Inflammatory macrophage treated with lipopolysaccharide for 1 hour (primary cell): ENCODE measurements around the gene CERS5.
"Not testable (repeated sequence)": the region's sequence is repeated elsewhere in the genome, so short reads cannot be mapped to it uniquely, and the experiment has no call there.

ENCODE experiments used
- DNase-seq, 2 donors: peaks; one replicate each; pipeline ENCODE4 v3.0.0-alpha.2; 2020 to 2022

Gene CERS5

GRCh38 chr12:50186681-50187080, 19.5 kb upstream of the CERS5 start:
- DNase-seq = no peak

- no peak for DNase-seq
Observed at GRCh38 chr12:50185970-50186663, 18.9 kb upstream of the CERS5 start.

- DNase-seq = no peak
Observed at GRCh38 chr12:50185301-50185895, 18.2 kb upstream of the CERS5 start.

GRCh38 chr12:50184261-50184660, 17.1 kb upstream of the CERS5 start:
- no peak for DNase-seq

GRCh38 chr12:50182461-50182860, 15.3 kb upstream of the CERS5 start:
- no peak for DNase-seq

GRCh38 chr12:50181691-50182090, 14.5 kb upstream of the CERS5 start:
- no peak for DNase-seq

- DNase-seq = no peak
Observed at GRCh38 chr12:50175716-50176026, 8.5 kb upstream of the CERS5 start.

- peak; percentile 33 to 90 for DNase-seq
Observed at GRCh38 chr12:50174971-50175715, 8.0 kb upstream of the CERS5 start.

- DNase-seq = peak; percentile 52 to 57
Observed at GRCh38 chr12:50166799-50167048, 445 bp downstream of the CERS5 start.

GRCh38 chr12:50164963-50165362, 2.2 kb downstream of the CERS5 start:
- DNase-seq = no peak

GRCh38 chr12:50162230-50162629, 4.9 kb downstream of the CERS5 start:
- DNase-seq = peak in 1 of 2 donors; percentile 24

GRCh38 chr12:50160643-50161042, 6.5 kb downstream of the CERS5 start:
- DNase-seq = no peak

- DNase-seq = no peak
Observed at GRCh38 chr12:50157259-50157658, 9.9 kb downstream of the CERS5 start.

- DNase-seq = no peak
Observed at GRCh38 chr12:50156641-50157040, 10.5 kb downstream of the CERS5 start.

GRCh38 chr12:50154947-50155346, 12.2 kb downstream of the CERS5 start:
- DNase-seq = not testable (repeated sequence)

GRCh38 chr12:50151047-50151687, 16.0 kb downstream of the CERS5 start:
- no peak for DNase-seq

GRCh38 chr12:50149311-50149710, 17.9 kb downstream of the CERS5 start:
- DNase-seq = no peak

GRCh38 chr12:50148011-50148410, 19.2 kb downstream of the CERS5 start:
- not testable (repeated sequence) for DNase-seq

GRCh38 chr12:50147281-50147680, 19.9 kb downstream of the CERS5 start:
- DNase-seq = no peak

- DNase-seq = no peak
Observed at GRCh38 chr12:50145439-50145838, 21.7 kb downstream of the CERS5 start.

GRCh38 chr12:50142993-50143392, 24.2 kb downstream of the CERS5 start:
- no peak for DNase-seq

- peak; percentile 25 to 56 for DNase-seq
Observed at GRCh38 chr12:50132505-50133135, 34.5 kb downstream of the CERS5 start.

- DNase-seq = peak; percentile 42 to 60
Observed at GRCh38 chr12:50129290-50129689, 37.9 kb downstream of the CERS5 start.

GRCh38 chr12:50127546-50127945, 39.6 kb downstream of the CERS5 start:
- no peak for DNase-seq
